H9 (cell line): ENCODE measurements around the gene METTL23. TPM values are rescaled to one million over a fixed set of nuclear protein-coding genes. Genes with fewer than 3 reads are reported as not detected.

Experiments used
- DNase-seq: peaks from one replicate; pipeline ENCODE4 v3.0.0-alpha.2; 2017
- H2AFZ ChIP-seq: one replicate; pipeline ENCODE4 v1.6.1; 2013; ENCODE audit warnings: mild to moderate bottlenecking, low read length, control low read depth, moderate library complexity
- H2AK5ac ChIP-seq: 2 replicates; pipeline ENCODE4 v1.6.1; 2013; ENCODE audit warnings: low read length, control low read depth, mixed read lengths; ENCODE audit not compliant: insufficient read length
- H2BK120ac ChIP-seq: one replicate; pipeline ENCODE4 v1.6.1; 2013; ENCODE audit warnings: low read depth, mild to moderate bottlenecking, low read length, control low read depth, inconsistent platforms; ENCODE audit not compliant: poor library complexity, severe bottlenecking
- H2BK12ac ChIP-seq: 2 replicates; pipeline ENCODE4 v1.6.1; 2013; ENCODE audit warnings: low read length, control low read depth, mixed read lengths, low read depth; ENCODE audit not compliant: insufficient read length
- H2BK15ac ChIP-seq: 2 replicates; pipeline ENCODE4 v1.6.1; 2013; ENCODE audit warnings: low read depth, low read length, control low read depth
- H2BK20ac ChIP-seq: one replicate; pipeline ENCODE4 v1.6.1; 2013; ENCODE audit warnings: low read depth, mild to moderate bottlenecking, low read length, control low read depth, inconsistent platforms; ENCODE audit not compliant: poor library complexity, severe bottlenecking
- H2BK5ac ChIP-seq: 2 replicates; pipeline ENCODE4 v1.6.1; 2013; ENCODE audit warnings: low read length, control low read depth, mixed read lengths; ENCODE audit not compliant: insufficient read length
- H3K14ac ChIP-seq: 2 replicates; pipeline ENCODE4 v1.6.1; 2013; ENCODE audit warnings: low read length, control low read depth; ENCODE audit not compliant: insufficient read depth
- H3K18ac ChIP-seq: 2 replicates; pipeline ENCODE4 v1.6.1; 2013; ENCODE audit warnings: low read depth, mild to moderate bottlenecking, mixed read lengths, low read length, control low read depth; ENCODE audit not compliant: insufficient read length
- H3K23ac ChIP-seq: 2 replicates; pipeline ENCODE4 v1.6.1; 2013; ENCODE audit warnings: low read length, control low read depth, mixed read lengths, low read depth; ENCODE audit not compliant: insufficient read length
- H3K23me2 ChIP-seq: 2 replicates; pipeline ENCODE4 v1.6.1; 2013; ENCODE audit warnings: low read depth, mild to moderate bottlenecking, mixed read lengths, low read length, control low read depth; ENCODE audit not compliant: insufficient read length, poor library complexity, severe bottlenecking
- H3K27ac ChIP-seq: 2 replicates; pipeline ENCODE4 v1.5.1; 2013; ENCODE audit warnings: low read length, control low read depth, mixed read lengths, low read depth; ENCODE audit not compliant: insufficient read length
- H3K27me3 ChIP-seq: 2 replicates; pipeline ENCODE4 v1.6.1; 2013; ENCODE audit warnings: low read length, control low read depth, inconsistent platforms; ENCODE audit not compliant: insufficient read depth
- H3K4ac ChIP-seq: 2 replicates; pipeline ENCODE4 v1.6.1; 2013; ENCODE audit warnings: low read depth, mild to moderate bottlenecking, control low read depth, inconsistent platforms, low read length, moderate library complexity
- H3K4me1 ChIP-seq: 2 replicates; pipeline ENCODE4 v1.6.1; 2013; ENCODE audit warnings: low read length, control low read depth, inconsistent platforms; ENCODE audit not compliant: insufficient read depth
- H3K4me2 ChIP-seq: 2 replicates; pipeline ENCODE4 v1.6.1; 2013; ENCODE audit warnings: low read length, control low read depth, mixed read lengths; ENCODE audit not compliant: insufficient read length, insufficient read depth
- H3K56ac ChIP-seq: 2 replicates; pipeline ENCODE4 v1.6.1; 2013; ENCODE audit warnings: low read depth, mild to moderate bottlenecking, mixed read lengths, low read length, control low read depth; ENCODE audit not compliant: insufficient read length
- H3K79me1 ChIP-seq: 2 replicates; pipeline ENCODE4 v1.6.1; 2013; ENCODE audit warnings: low read depth, mild to moderate bottlenecking, moderate library complexity, low read length, control low read depth, inconsistent platforms; ENCODE audit not compliant: insufficient read depth, poor library complexity, severe bottlenecking
- H3K79me2 ChIP-seq: 2 replicates; pipeline ENCODE4 v1.6.1; 2013; ENCODE audit warnings: low read length, control low read depth, inconsistent platforms; ENCODE audit not compliant: insufficient read depth
- H3K9ac ChIP-seq: 2 replicates; pipeline ENCODE4 v1.6.1; 2013; ENCODE audit warnings: low read length, control low read depth, mixed read lengths; ENCODE audit not compliant: insufficient read length; ENCODE audit errors: extremely low read depth
- H3K9me3 ChIP-seq: one replicate; pipeline ENCODE4 v1.6.1; 2013; ENCODE audit warnings: low read depth, low read length, inconsistent platforms; ENCODE audit not compliant: control insufficient read depth
- H3T11ph ChIP-seq: one replicate; pipeline ENCODE4 v1.6.1; 2013; ENCODE audit warnings: mild to moderate bottlenecking, low read length, control low read depth, inconsistent platforms
- H4K20me1 ChIP-seq: one replicate; pipeline ENCODE4 v1.6.1; 2013; ENCODE audit not compliant: control insufficient read depth, insufficient read length, insufficient read depth
- H4K5ac ChIP-seq: 2 replicates; pipeline ENCODE4 v1.6.1; 2013; ENCODE audit warnings: low read depth, mild to moderate bottlenecking, mixed read lengths, low read length, control low read depth; ENCODE audit not compliant: insufficient read length
- H4K8ac ChIP-seq: replicated peaks from 2 replicates; pipeline ENCODE4 v1.6.1; 2013; ENCODE audit warnings: low read length, control low read depth, mixed read lengths, low read depth; ENCODE audit not compliant: insufficient read length
- H4K91ac ChIP-seq: 2 replicates; pipeline ENCODE4 v1.6.1; 2013; ENCODE audit warnings: low read depth, mild to moderate bottlenecking, moderate library complexity, mixed read lengths, low read length, control low read depth; ENCODE audit not compliant: insufficient read length
- H3K27ac Mint-ChIP-seq, 3 experiments: 2 replicates in 2 of 3; 3 replicates in 1 of 3; pipeline ENCODE4 v1.8.0; 2020 to 2021; ENCODE audit warnings: mixed read lengths in 3 of 3, mild to moderate bottlenecking in 1 of 3, moderate library complexity in 1 of 3
- H3K27me3 Mint-ChIP-seq: 2 replicates; pipeline ENCODE4 v1.8.0; 2021; ENCODE audit warnings: low read depth, mild to moderate bottlenecking, moderate library complexity, mixed read lengths
- H3K36me3 Mint-ChIP-seq, 3 experiments: 2 replicates in 2 of 3; 3 replicates in 1 of 3; pipeline ENCODE4 v1.8.0; 2020 to 2021; ENCODE audit warnings: low read depth in 3 of 3, mixed read lengths in 3 of 3; ENCODE audit not compliant: insufficient read depth in 1 of 3
- H3K4me1 Mint-ChIP-seq, 2 experiments: 2 replicates each; pipeline ENCODE4 v1.8.0; 2020; ENCODE audit warnings: mixed read lengths in 2 of 2
- H3K4me3 Mint-ChIP-seq, 2 experiments: 2 replicates in 1 of 2; 3 replicates in 1 of 2; pipeline ENCODE4 v1.8.0; 2020 to 2021; ENCODE audit warnings: mild to moderate bottlenecking in 2 of 2, mixed read lengths in 2 of 2, moderate library complexity in 1 of 2
- H3K9me3 Mint-ChIP-seq, 2 experiments: 2 replicates in 1 of 2; 3 replicates in 1 of 2; pipeline ENCODE4 v1.8.0; 2020; ENCODE audit warnings: mild to moderate bottlenecking in 2 of 2, mixed read lengths in 2 of 2, moderate library complexity in 1 of 2
- WGBS: extraction: QIAGEN DNeasy Blood & Tissue Kit; methylation state at CpG from one replicate; pipeline ENCODE4 v1.1.7; 2013; ENCODE audit warnings: missing lambda C conversion rate, low lambda C conversion rate, mixed read lengths; ENCODE audit not compliant: insufficient read length; ENCODE audit errors: extremely low coverage; 5-methylcytosine and 5-hydroxymethylcytosine counted together
- total RNA-seq: library from RNA; stranded (reverse); gene quantifications from 2 replicates; pipeline ENCODE4 v1.2.1, GENCODE V29; 2021
- TF ChIP-seq, protein P1 (sequence below): fragments of 200-600 bp; sonication (generic); conservative IDR thresholded peaks from 3 replicates; pipeline ENCODE4 v1.8.0; 2021; ENCODE audit warnings: antibody characterized with exemption, mild to moderate bottlenecking

Gene METTL23
- total RNA-seq, 1 experiment from 2014 or later: 29.9 TPM

DNA sequence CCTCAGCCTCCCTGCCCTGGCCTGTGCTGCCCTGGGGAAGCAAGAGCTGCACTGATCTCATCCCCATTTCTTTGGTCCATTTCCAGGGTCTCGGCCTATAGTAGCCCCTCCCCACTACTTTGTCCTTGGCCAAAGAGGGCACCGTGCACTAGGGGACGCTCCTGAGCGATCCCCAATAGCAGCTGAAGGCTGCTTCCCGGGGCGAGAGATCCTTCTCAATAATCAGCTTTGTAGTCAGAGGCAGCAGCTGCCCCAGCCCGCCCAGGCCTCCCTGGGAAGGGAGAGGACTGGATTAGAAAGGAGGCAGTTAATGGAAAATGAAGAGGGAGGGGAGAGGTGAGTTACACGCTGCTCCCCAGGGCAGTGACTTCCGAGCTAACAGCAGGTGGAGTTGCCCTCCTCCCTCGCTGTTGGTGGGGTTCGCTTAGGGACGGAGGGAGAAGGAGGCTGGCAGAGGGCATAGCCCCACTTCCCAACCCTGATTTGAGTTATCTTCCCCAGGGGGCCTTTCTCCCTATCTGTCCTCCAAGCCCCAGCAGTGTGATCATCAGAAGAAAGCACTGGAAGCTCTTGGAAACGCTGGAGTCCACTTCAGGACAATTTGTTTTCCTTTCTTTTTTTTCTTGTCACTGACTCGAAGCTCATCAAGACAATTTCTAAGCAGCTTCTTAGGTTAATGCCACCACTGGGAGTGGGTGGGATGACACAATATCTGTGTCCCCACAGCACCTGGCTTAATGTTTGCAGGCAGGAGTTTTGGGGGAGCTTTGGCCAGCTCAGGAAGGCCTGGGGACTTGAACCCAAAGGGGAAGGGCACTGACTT lies 18.4 kb upstream of the METTL23 start:
- peaks cover 3% of the 10 kb centered on the region; the same call in 1 of the 2 replicates for H3K4me1 ChIP-seq
- H3K79me1 ChIP-seq: no peaks in the 10 kb centered on the region
- no peak overlapping the region for H2BK5ac ChIP-seq
- H3K56ac ChIP-seq: no peak overlapping the region
- no peak overlapping the region for H2AK5ac ChIP-seq
- H3K9ac ChIP-seq: no peak overlapping the region
- H3T11ph ChIP-seq: no peak overlapping the region
- Mint-ChIP-seq H3K4me1 (peaks cover 33 to 35% of the 10 kb centered on the region in 2 experiments), H3K4me3 (peak overlapping the region in 1 of 2 experiments; percentile 82; a peak in 2 of 5 replicates), H3K36me3 (no peaks in the 10 kb centered on the region; a peak in 1 of 7 replicates), H3K27me3 (peaks cover 18% of the 10 kb centered on the region), H3K27ac (peak overlapping the region in 1 of 3 experiments; percentile 66; a peak in 2 of 7 replicates), H3K9me3 (no peaks in the 10 kb centered on the region)
- no peak overlapping the region for H2BK120ac ChIP-seq
- no peaks in the 10 kb centered on the region for H3K79me2 ChIP-seq
- H3K18ac ChIP-seq: no peak overlapping the region
- H3K27ac ChIP-seq: no peak overlapping the region
- no peaks in the 10 kb centered on the region for H4K20me1 ChIP-seq
- TF ChIP-seq, protein P1, sequence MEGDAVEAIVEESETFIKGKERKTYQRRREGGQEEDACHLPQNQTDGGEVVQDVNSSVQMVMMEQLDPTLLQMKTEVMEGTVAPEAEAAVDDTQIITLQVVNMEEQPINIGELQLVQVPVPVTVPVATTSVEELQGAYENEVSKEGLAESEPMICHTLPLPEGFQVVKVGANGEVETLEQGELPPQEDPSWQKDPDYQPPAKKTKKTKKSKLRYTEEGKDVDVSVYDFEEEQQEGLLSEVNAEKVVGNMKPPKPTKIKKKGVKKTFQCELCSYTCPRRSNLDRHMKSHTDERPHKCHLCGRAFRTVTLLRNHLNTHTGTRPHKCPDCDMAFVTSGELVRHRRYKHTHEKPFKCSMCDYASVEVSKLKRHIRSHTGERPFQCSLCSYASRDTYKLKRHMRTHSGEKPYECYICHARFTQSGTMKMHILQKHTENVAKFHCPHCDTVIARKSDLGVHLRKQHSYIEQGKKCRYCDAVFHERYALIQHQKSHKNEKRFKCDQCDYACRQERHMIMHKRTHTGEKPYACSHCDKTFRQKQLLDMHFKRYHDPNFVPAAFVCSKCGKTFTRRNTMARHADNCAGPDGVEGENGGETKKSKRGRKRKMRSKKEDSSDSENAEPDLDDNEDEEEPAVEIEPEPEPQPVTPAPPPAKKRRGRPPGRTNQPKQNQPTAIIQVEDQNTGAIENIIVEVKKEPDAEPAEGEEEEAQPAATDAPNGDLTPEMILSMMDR: peak; percentile 89
- no peak overlapping the region for H2BK20ac ChIP-seq
- no peaks in the 10 kb centered on the region for H3K9me3 ChIP-seq
- WGBS: no CpG with 5 or more reads among the region's 14 CpGs
- H3K23me2 ChIP-seq: peaks cover 4% of the 10 kb centered on the region
- H3K4ac ChIP-seq: no peak overlapping the region
- no peak overlapping the region for H4K91ac ChIP-seq
- peak; percentile 93 for DNase-seq
- no peak overlapping the region for H2AFZ ChIP-seq
- H4K8ac ChIP-seq: no peak overlapping the region
- no peak overlapping the region for H3K4me2 ChIP-seq
- no peak overlapping the region for H2BK12ac ChIP-seq
- no peak overlapping the region for H3K23ac ChIP-seq
- H3K27me3 ChIP-seq: no peaks in the 10 kb centered on the region; the same call in 1 of the 2 replicates
- H3K14ac ChIP-seq: no peak overlapping the region
- no peak overlapping the region for H4K5ac ChIP-seq
- no peak overlapping the region for H2BK15ac ChIP-seq
